Measurements from ENCODE around the gene C4orf17. TPM values are rescaled to one million over a fixed set of nuclear protein-coding genes. Genes with fewer than 3 reads are reported as not detected.

C4orf17 gene
- total and polyA plus RNA-seq, 2 of the 8 experiments (the other 6 are each of a cell fraction or from before 2014, with no cell fraction given) = not detected

DNA sequence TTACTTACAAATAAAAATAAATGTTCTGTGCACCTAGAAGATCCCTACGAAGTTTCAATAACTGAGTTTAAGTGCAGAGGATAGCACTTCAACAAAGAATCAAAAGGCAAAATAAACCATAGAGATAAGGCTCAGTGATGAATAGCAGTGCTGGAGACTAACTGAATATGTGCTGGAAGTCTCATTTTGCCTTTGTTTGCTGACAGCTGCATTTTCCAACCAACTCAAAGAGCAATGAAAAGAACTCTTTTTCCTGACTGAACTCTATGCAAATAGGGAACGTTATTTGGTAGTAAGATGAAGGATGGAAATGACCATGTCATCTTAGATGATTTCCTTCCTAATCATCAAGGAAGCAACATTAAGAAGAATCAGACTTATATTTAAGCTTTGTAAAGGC lies 42.9 kb upstream of the C4orf17 start:
- Histone ChIP-seq H3K9ac (replicated peaks in 1 of 4; ENCODE audit: extremely low read depth in 1 of 4, low read depth in 3 of 4, low read length in 3 of 4) (no peak overlapping the region), H4K20me1 (replicated peaks in 1 of 2; ENCODE audit: control insufficient read depth in 1 of 2, insufficient read depth in 2 of 2, low read length in 2 of 2) (no peaks in the 10 kb centered on the region), H3K18ac (ENCODE audit: extremely low read depth, low read length) (no peak overlapping the region), H4K5ac (ENCODE audit: insufficient read length, low read depth, low read length) (no peak overlapping the region), H3K9me3 (ENCODE audit: insufficient read depth in 2 of 2, low read depth in 1 of 2, low read length in 1 of 2) (no peaks in the 10 kb centered on the region), H3K23me2 (ENCODE audit: low read depth, low read length) (no peaks in the 10 kb centered on the region), H2BK12ac (ENCODE audit: low read depth, low read length) (no peak overlapping the region), H2BK20ac (ENCODE audit: low read length) (no peak overlapping the region), H4K8ac (ENCODE audit: extremely low read depth, insufficient read depth, low read length) (no peak overlapping the region), H2AFZ (ENCODE audit: low read length) (no peak overlapping the region), H3K36me3 (ENCODE audit: control insufficient read depth in 2 of 4, insufficient read depth in 4 of 4, low read length in 3 of 4) (no peaks in the 10 kb centered on the region), H3K4ac (replicated peaks; ENCODE audit: insufficient read length, low read depth, low read length) (no peak overlapping the region), H2BK120ac (replicated peaks; ENCODE audit: low read depth, low read length) (no peak overlapping the region), H3K79me2 (ENCODE audit: control insufficient read depth in 1 of 2, insufficient read depth in 2 of 2, low read length in 2 of 2) (no peaks in the 10 kb centered on the region), H2AK5ac (ENCODE audit: low read depth, low read length) (no peak overlapping the region), H4K91ac (replicated peaks; ENCODE audit: insufficient read length, low read length) (no peak overlapping the region), H3K23ac (ENCODE audit: insufficient read length) (no peak overlapping the region), H3K14ac (ENCODE audit: insufficient read length) (no peak overlapping the region), H3K4me1 (replicated peaks in 1 of 4; ENCODE audit: control insufficient read depth in 3 of 4, insufficient read depth in 4 of 4, low read length in 3 of 4) (no peaks in the 10 kb centered on the region), H2BK5ac (ENCODE audit: low read depth, low read length) (no peak overlapping the region), H3K27me3 (replicated peaks in 1 of 4; ENCODE audit: control insufficient read depth in 3 of 4, extremely low read depth in 1 of 4, insufficient read depth in 3 of 4, low read length in 3 of 4) (no peaks in the 10 kb centered on the region), H3K56ac (replicated peaks; ENCODE audit: insufficient read length, low read depth, low read length) (no peak overlapping the region), H3K4me3 (ENCODE audit: extremely low read depth in 1 of 4, insufficient read depth in 2 of 4, low read depth in 3 of 4, low read length in 4 of 4) (no peak overlapping the region), H2BK15ac (ENCODE audit: low read length) (no peak overlapping the region), H3K79me1 (ENCODE audit: low read depth, low read length) (no peaks in the 10 kb centered on the region), H3K4me2 (ENCODE audit: insufficient read depth in 1 of 2, low read depth in 2 of 2, low read length in 2 of 2) (no peak overlapping the region), H3K27ac (ENCODE audit: low read depth, low read length) (no peak overlapping the region)
- 92% methylated on average over 2 of the region's 2 CpGs; no CpG with 5 or more reads in 1 of the 2 experiments for WGBS, 2 experiments (ENCODE audit: extremely low coverage in 1 of 2, insufficient coverage in 1 of 2, insufficient read length in 1 of 2, insufficient replicate concordance in 2 of 2, low coverage in 1 of 2, low lambda C conversion rate in 2 of 2, missing lambda C conversion rate in 1 of 2)
- POLR2A ChIA-PET (ENCODE audit: partially characterized antibody) = interaction anchor here (0.6 kb wide), 1 partner anchor 470 kb away, joined by 3 read pairs; no protein-coding TSS in a partner anchor
- FAIRE-seq (no peak), DNase-seq (ENCODE audit: low read depth in 1 of 2, low spot score in 2 of 2) (no peak)
- CTCF ChIA-PET (ENCODE audit: partially characterized antibody) = interaction anchor here (0.6 to 1.4 kb wide), 2 partner anchors 58 to 189 kb away, joined by 3 read pairs; no protein-coding TSS in a partner anchor
- no peak for TF ChIP-seq GTF2F1 (IDR thresholded peaks at IDR 0.05; ENCODE audit: borderline replicate concordance, low read depth, low read length)
- no peak for TF ChIP-seq POLR2AphosphoS5 (IDR thresholded peaks at IDR 0.05; ENCODE audit: low read depth, low read length)
- no peak for TF ChIP-seq RXRA (IDR thresholded peaks at IDR 0.05; ENCODE audit: insufficient read depth, low read depth, low read length)
- no peak for TF ChIP-seq NRF1 (IDR thresholded peaks at IDR 0.05; ENCODE audit: low read depth, low read length)
- TF ChIP-seq, protein P1, sequence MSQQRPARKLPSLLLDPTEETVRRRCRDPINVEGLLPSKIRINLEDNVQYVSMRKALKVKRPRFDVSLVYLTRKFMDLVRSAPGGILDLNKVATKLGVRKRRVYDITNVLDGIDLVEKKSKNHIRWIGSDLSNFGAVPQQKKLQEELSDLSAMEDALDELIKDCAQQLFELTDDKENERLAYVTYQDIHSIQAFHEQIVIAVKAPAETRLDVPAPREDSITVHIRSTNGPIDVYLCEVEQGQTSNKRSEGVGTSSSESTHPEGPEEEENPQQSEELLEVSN (IDR thresholded peaks at IDR 0.05) = no peak
- no peak for TF ChIP-seq CBX5 (IDR thresholded peaks at IDR 0.05; ENCODE audit: low read depth, low read length)
- TF ChIP-seq POLR2A (IDR thresholded peaks at IDR 0.05; ENCODE audit: control extremely low read depth in 1 of 2, low read depth in 2 of 2, low read length in 2 of 2) = no peak
- TF ChIP-seq EP300 (IDR thresholded peaks at IDR 0.05; ENCODE audit: borderline replicate concordance in 1 of 2, low read depth in 2 of 2, low read length in 2 of 2) = no peak
- TF ChIP-seq JUN (IDR thresholded peaks at IDR 0.05; ENCODE audit: low read depth, low read length) = no peak
- no peak for TF ChIP-seq BACH1 (IDR thresholded peaks at IDR 0.05; ENCODE audit: low read length)
- TF ChIP-seq, protein P2, sequence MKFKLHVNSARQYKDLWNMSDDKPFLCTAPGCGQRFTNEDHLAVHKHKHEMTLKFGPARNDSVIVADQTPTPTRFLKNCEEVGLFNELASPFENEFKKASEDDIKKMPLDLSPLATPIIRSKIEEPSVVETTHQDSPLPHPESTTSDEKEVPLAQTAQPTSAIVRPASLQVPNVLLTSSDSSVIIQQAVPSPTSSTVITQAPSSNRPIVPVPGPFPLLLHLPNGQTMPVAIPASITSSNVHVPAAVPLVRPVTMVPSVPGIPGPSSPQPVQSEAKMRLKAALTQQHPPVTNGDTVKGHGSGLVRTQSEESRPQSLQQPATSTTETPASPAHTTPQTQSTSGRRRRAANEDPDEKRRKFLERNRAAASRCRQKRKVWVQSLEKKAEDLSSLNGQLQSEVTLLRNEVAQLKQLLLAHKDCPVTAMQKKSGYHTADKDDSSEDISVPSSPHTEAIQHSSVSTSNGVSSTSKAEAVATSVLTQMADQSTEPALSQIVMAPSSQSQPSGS (IDR thresholded peaks at IDR 0.05; ENCODE audit: low read length) = no peak
- TF ChIP-seq SIRT6 (IDR thresholded peaks at IDR 0.05; ENCODE audit: low read length) = no peak
- TF ChIP-seq, protein P3, sequence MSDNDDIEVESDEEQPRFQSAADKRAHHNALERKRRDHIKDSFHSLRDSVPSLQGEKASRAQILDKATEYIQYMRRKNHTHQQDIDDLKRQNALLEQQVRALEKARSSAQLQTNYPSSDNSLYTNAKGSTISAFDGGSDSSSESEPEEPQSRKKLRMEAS (IDR thresholded peaks at IDR 0.05) = no peak

All from H1 (cell line).